ENCODE data around the gene CCL19. TPM values are rescaled to one million over a fixed set of nuclear protein-coding genes. Genes with fewer than 3 reads are reported as not detected.

CCL19 gene
- total RNA-seq, 4 donors from 2014 or later = 3.6 TPM; not detected in 3

DNA sequence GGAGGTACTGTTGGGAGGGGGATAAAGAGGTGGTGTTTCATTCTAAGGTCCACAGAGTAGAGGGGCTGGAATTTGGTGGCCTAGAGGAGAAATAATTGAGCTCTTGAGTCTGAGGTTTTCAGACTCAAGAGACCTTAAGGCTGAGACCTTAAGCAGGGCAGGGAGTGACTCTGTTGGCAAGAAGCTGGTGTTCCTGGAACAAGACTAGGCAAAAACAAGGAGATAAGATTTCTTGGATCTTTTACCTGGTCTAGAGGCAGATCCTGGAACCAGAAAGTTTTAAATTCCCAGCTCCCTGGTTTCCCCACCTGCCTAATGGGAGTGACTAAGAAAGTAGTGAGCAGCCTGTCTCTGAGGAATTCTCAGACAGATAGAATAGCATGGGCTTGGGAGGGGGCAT, 22.9 kb upstream of the CCL19 start:
- TF ChIP-seq POLR2A (IDR thresholded peaks at IDR 0.05) = no peak
- TF ChIP-seq, protein P1, sequence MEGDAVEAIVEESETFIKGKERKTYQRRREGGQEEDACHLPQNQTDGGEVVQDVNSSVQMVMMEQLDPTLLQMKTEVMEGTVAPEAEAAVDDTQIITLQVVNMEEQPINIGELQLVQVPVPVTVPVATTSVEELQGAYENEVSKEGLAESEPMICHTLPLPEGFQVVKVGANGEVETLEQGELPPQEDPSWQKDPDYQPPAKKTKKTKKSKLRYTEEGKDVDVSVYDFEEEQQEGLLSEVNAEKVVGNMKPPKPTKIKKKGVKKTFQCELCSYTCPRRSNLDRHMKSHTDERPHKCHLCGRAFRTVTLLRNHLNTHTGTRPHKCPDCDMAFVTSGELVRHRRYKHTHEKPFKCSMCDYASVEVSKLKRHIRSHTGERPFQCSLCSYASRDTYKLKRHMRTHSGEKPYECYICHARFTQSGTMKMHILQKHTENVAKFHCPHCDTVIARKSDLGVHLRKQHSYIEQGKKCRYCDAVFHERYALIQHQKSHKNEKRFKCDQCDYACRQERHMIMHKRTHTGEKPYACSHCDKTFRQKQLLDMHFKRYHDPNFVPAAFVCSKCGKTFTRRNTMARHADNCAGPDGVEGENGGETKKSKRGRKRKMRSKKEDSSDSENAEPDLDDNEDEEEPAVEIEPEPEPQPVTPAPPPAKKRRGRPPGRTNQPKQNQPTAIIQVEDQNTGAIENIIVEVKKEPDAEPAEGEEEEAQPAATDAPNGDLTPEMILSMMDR (IDR thresholded peaks at IDR 0.05) = no peak
- H3K4me3 ChIP-seq (ENCODE audit: low read depth, poor library complexity, severe bottlenecking) = no peak overlapping the region
- DNase-seq (ENCODE audit: low spot score in 2 of 2) = peak in 1 of 2 donors; percentile 36
- intact Hi-C loops (cut with DNase I; ENCODE audit: low total_unique reads) = no loop called here

DNA sequence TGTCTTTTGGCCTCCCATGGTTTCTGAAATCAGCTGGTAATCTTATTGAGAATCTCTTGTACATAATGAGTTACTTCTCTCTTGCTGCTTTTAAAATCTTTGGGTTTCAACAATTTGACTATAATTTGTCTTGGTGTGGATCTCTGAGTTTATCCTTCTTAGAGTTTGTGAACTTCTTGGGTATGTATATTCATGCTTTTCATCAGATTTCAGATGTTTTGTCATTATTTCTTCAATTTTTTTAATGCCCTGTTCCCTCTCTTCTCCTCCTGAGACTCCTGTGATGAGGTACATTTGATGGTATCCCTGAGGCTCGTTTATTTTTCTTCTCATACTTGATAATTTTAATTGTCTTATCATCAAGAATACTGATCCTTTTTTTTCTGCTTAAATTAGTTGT, 21.1 kb upstream of the CCL19 start:
- intact Hi-C loops (cut with DNase I; ENCODE audit: low total_unique reads) = no loop called here
- no peak for DNase-seq (ENCODE audit: low spot score in 2 of 2)
- TF ChIP-seq POLR2A (IDR thresholded peaks at IDR 0.05) = no peak
- TF ChIP-seq, protein P1 (IDR thresholded peaks at IDR 0.05) = no peak
- 61 to 86% methylated on average over 1 of the region's 1 CpG for WGBS, 2 donors
- no peak overlapping the region for H3K4me3 ChIP-seq (ENCODE audit: low read depth, poor library complexity, severe bottlenecking)

DNA sequence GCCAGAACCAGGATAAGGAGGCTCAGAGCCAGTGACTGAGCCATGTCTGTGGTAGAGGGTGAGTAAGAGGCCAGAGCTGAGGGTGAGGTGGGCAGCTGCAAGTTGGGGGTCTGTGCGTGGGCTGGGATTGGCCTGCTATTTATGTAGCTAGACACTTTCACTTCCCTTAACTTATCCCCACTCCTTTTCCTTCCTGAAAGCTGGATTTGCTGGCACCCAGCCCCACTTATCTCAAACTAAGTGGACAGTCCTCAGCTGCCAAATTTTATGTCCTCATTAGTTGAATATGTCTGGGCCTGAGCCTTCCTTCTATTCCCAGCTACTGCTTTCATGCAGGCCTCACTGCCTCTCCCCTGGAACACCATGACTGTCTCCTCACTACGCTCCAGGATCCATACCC, 18.9 kb upstream of the CCL19 start, which contains the start of gene CCL21:
Gene CCL21, minus strand, starts transcription at position 114 of the 400 bp plus-strand sequence. Its CDS starts 70 bp downstream, at position 44.
- 72 to 77% methylated on average over 2 of the region's 2 CpGs for WGBS, 2 donors
- peak in 1 of 2 donors; percentile 86 for DNase-seq (ENCODE audit: low spot score in 2 of 2)
- no peak within 1 kb of the TSS for H3K4me3 ChIP-seq (ENCODE audit: low read depth, poor library complexity, severe bottlenecking)
- TF ChIP-seq, protein P1 (IDR thresholded peaks at IDR 0.05) = no peak
- TF ChIP-seq POLR2A (IDR thresholded peaks at IDR 0.05) = no peak
- intact Hi-C loops (cut with DNase I; ENCODE audit: low total_unique reads) = no loop called here

DNA sequence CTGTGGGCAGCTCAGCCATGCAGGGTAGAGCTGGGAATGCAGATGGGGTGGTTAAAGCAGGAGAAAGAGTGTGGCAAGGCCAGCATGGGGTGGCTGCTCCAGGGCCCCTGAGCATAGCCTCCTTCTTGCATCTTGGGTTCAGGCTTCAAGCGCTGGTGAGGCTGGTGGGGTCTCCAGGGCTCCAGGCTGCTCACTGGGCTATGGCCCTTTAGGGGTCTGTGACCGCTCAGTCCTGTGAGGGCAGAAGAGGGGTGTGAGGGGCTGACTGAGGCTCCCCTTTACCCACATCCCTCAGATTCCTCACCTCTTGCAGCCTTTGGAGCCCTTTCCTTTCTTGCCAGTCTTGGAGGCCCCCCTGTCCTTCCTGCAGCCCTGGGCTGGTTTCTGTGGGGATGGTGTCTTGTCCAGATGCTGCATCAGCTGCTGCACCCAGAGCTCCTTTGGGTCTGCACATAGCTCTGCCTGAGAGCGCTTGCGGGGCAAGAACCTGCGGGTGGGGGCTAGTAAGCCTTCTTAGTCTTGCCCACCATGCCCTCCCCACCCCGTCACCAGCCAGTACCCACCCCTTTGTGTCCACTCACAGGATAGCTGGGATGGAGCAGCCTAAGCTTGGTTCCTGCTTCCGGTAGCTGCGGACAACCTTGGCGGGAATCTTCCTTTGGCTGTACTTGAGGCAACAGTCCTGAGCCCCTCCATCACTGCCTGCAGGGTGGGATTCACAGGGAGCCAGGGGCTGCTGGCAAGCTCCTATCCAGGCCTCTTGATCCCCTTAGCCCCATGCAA, 18.3 kb upstream of the CCL19 start:
- peak in 1 of 2 donors; percentile 79 for DNase-seq (ENCODE audit: low spot score in 2 of 2)
- intact Hi-C loops (cut with DNase I; ENCODE audit: low total_unique reads) = loop anchor here (10.0 kb wide), 2 partner anchors 75 to 185 kb away; partner anchors contain the start of gene SIGMAR1
- no peak overlapping the region for H3K4me3 ChIP-seq (ENCODE audit: low read depth, poor library complexity, severe bottlenecking)
- TF ChIP-seq, protein P1 (IDR thresholded peaks at IDR 0.05) = no peak
- no peak for TF ChIP-seq POLR2A (IDR thresholded peaks at IDR 0.05)
- WGBS, 2 donors = 95 to 96% methylated on average over 9 of the region's 9 CpGs

DNA sequence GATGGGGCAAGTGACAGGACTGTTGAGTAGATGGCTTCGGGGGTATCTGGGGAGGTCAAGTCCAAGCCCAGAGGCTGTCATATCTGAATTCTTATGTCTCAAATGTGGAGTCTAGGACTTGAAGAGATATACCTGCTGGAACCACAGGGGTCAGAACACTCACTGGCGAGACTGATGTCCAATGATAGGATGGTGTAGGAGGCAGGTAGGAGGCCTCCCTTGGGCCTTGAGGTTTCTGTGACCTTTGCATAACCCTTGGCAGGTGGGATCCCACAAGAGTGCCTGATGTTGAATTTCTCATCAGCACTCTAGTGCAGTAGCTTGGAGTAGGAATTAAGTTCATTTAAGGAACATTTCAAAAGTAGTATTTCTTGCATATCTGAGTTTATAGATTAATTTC, 16.1 kb upstream of the CCL19 start:
- H3K4me3 ChIP-seq (ENCODE audit: low read depth, poor library complexity, severe bottlenecking) = no peak overlapping the region
- TF ChIP-seq, protein P1 (IDR thresholded peaks at IDR 0.05) = no peak
- no peak for TF ChIP-seq POLR2A (IDR thresholded peaks at IDR 0.05)
- WGBS, 2 donors = 94 to 98% methylated on average over 2 of the region's 2 CpGs
- DNase-seq (ENCODE audit: low spot score in 2 of 2) = peak in 1 of 2 donors; percentile 60
- intact Hi-C loops (cut with DNase I; ENCODE audit: low total_unique reads) = loop anchor here (10.0 kb wide), 2 partner anchors 72 to 188 kb away; partner anchors contain the start of gene SIGMAR1

All from lower leg skin (tissue), 4 donors.